ENCODE measurements around the gene FOXA3.

- TF ChIP-seq POLR2AphosphoS5 (IDR thresholded peaks at IDR 0.05) = no peak
- TF ChIP-seq CTCF (IDR thresholded peaks at IDR 0.05) = no peak
- TF ChIP-seq POLR2A (IDR thresholded peaks at IDR 0.05) = no peak
These were observed 3.5 kb upstream of the FOXA3 start for GRCh38 chr19:45860359-45861259.

Measured in prostate gland (tissue), 2 donors.